ENCODE measurements around the gene LRRC10B.

GRCh38 chr11:61555051-61555969, 46.8 kb downstream of the LRRC10B start:
- TF ChIP-seq EZH2 (IDR thresholded peaks at IDR 0.05) (no peak), EZH2phosphoT487 (IDR thresholded peaks at IDR 0.05) (no peak)
- TF ChIP-seq, protein P1, sequence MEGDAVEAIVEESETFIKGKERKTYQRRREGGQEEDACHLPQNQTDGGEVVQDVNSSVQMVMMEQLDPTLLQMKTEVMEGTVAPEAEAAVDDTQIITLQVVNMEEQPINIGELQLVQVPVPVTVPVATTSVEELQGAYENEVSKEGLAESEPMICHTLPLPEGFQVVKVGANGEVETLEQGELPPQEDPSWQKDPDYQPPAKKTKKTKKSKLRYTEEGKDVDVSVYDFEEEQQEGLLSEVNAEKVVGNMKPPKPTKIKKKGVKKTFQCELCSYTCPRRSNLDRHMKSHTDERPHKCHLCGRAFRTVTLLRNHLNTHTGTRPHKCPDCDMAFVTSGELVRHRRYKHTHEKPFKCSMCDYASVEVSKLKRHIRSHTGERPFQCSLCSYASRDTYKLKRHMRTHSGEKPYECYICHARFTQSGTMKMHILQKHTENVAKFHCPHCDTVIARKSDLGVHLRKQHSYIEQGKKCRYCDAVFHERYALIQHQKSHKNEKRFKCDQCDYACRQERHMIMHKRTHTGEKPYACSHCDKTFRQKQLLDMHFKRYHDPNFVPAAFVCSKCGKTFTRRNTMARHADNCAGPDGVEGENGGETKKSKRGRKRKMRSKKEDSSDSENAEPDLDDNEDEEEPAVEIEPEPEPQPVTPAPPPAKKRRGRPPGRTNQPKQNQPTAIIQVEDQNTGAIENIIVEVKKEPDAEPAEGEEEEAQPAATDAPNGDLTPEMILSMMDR (IDR thresholded peaks at IDR 0.05): peak; percentile 65
